Lung (tissue), 12 donors: Measurements from ENCODE around the gene HOXA9. TPM values are rescaled to one million over a fixed set of nuclear protein-coding genes. Genes with fewer than 3 reads are reported as not detected.

ENCODE experiments used
- ATAC-seq: fragments of 200-7000 bp; cut with Tn5 transposase; one replicate; pipeline ENCODE4 v1.9.1; 2020; ENCODE audit warnings: moderate number of reproducible peaks; ENCODE audit not compliant: insufficient read depth, low FRiP score
- DNase-seq, 3 donors: peaks; one replicate each; pipeline ENCODE4 v3.0.0-alpha.2; 2013 to 2017
- H3K27ac ChIP-seq, 2 donors: one replicate each; pipeline ENCODE4 v1.5.1; 2013; ENCODE audit warnings: mild to moderate bottlenecking in 2 of 2, moderate library complexity in 2 of 2, control low read depth in 1 of 2, inconsistent platforms in 1 of 2, low read depth in 1 of 2, low read length in 1 of 2
- H3K27me3 ChIP-seq, 3 donors: one replicate each; pipeline ENCODE4 v1.5.1; 2013; ENCODE audit warnings: low read length in 2 of 3; ENCODE audit not compliant: control insufficient read depth in 3 of 3, insufficient read depth in 3 of 3
- H3K36me3 ChIP-seq, 4 donors: one replicate each; pipeline ENCODE4 v1.5.1; 2013; ENCODE audit warnings: low read length in 4 of 4, mild to moderate bottlenecking in 1 of 4, moderate library complexity in 1 of 4; ENCODE audit not compliant: control insufficient read depth in 4 of 4, insufficient read depth in 4 of 4
- H3K4me1 ChIP-seq, 5 donors: one replicate each; pipeline ENCODE4 v1.5.1; 2013; ENCODE audit warnings: low read length in 5 of 5, mild to moderate bottlenecking in 2 of 5, moderate library complexity in 1 of 5; ENCODE audit not compliant: control insufficient read depth in 5 of 5, insufficient read depth in 5 of 5
- H3K4me3 ChIP-seq: one replicate; pipeline ENCODE4 v1.5.1; 2013; ENCODE audit warnings: mild to moderate bottlenecking, control low read depth, moderate library complexity
- H3K9ac ChIP-seq, 2 donors: one replicate each; pipeline ENCODE4 v1.5.1; 2013; ENCODE audit warnings: low read length in 2 of 2, control low read depth in 1 of 2; ENCODE audit not compliant: insufficient read depth in 1 of 2
- H3K9me3 ChIP-seq, 4 donors: one replicate each; pipeline ENCODE4 v1.5.1; 2013; ENCODE audit warnings: low read length in 3 of 4, mild to moderate bottlenecking in 1 of 4, moderate library complexity in 1 of 4; ENCODE audit not compliant: control insufficient read depth in 4 of 4, insufficient read depth in 3 of 4
- CTCF ChIP-seq: IDR thresholded peaks from 2 replicates; pipeline ENCODE4 v1.5.1; 2012; ENCODE audit warnings: mild to moderate bottlenecking; ENCODE audit errors: control extremely low read depth, extremely low read depth
- WGBS, 2 donors: extraction: QIAGEN DNeasy Blood & Tissue Kit; methylation state at CpG; one replicate each; pipeline ENCODE4 v1.1.7; 2013; 5-methylcytosine and 5-hydroxymethylcytosine counted together
- polyA plus RNA-seq, 2 donors: library from polyadenylated mRNA; stranded (reverse); fragments of 200-250 nt; gene quantifications; one replicate each; pipeline ENCODE4 v1.2.1, GENCODE V29; 2013
- total RNA-seq, 2 donors: library from RNA; depleted of rRNA in 1 of 2; stranded (reverse); fragments of >200 nt in 1 of 2; gene quantifications; one replicate each; pipeline ENCODE4 v1.2.1, GENCODE V29; 2014 to 2021
- donor health status: control.
- donor health status: control.
- donor health status: Bipolar disorder and iron deficiency.
- donor health status: healthy.
- donor health status: DM: yes; HTN: yes; CAD: no.

Gene HOXA9
- total and polyA plus RNA-seq, 4 donors: 0.11 to 0.85 (median 0.43) TPM

GRCh38 chr7:27202018-27202861, 36.9 kb upstream of the HOXA9 start:
- Histone ChIP-seq H3K4me3 (no peak overlapping the region), H3K9me3 (peaks cover 0 to 17% (median 0%) of the 10 kb centered on the region in 4 donors), H3K9ac (no peak overlapping the region), H3K27me3 (peaks cover 0 to 90% (median 90%) of the 10 kb centered on the region in 3 donors), H3K4me1 (peaks cover 0 to 34% (median 3%) of the 10 kb centered on the region in 5 donors), H3K36me3 (no peaks in the 10 kb centered on the region), H3K27ac (no peak overlapping the region)
- DNase-seq (peak in 1 of 3 donors; percentile 47), ATAC-seq (no peak)
- 14 to 21% methylated on average over 30 of the region's 30 CpGs for WGBS, 2 donors
- TF ChIP-seq CTCF: no peak

- ATAC-seq (no peak), DNase-seq (peak in 1 of 3 donors; percentile 19)
- Histone ChIP-seq H3K27me3 (peaks cover 0 to 90% (median 90%) of the 10 kb centered on the region in 3 donors), H3K9me3 (peaks cover 0 to 17% (median 0%) of the 10 kb centered on the region in 4 donors), H3K4me3 (no peak overlapping the region), H3K4me1 (peaks cover 0 to 34% (median 3%) of the 10 kb centered on the region in 5 donors), H3K27ac (no peak overlapping the region), H3K36me3 (no peaks in the 10 kb centered on the region), H3K9ac (no peak overlapping the region)
- WGBS, 2 donors: 12 to 14% methylated on average over 4 of the region's 4 CpGs
- TF ChIP-seq CTCF: no peak
Measured at GRCh38 chr7:27201580-27202017, 36.3 kb upstream of the HOXA9 start.

GRCh38 chr7:27200761-27201579, 35.6 kb upstream of the HOXA9 start:
- no peak overlapping the region for H3K9ac ChIP-seq
- WGBS, 2 donors: 7 to 13% methylated on average over 14 of the region's 14 CpGs
- DNase-seq (peak in 1 of 3 donors; percentile 42), ATAC-seq (no peak)
- H3K27me3 ChIP-seq: peaks cover 0 to 90% (median 90%) of the 10 kb centered on the region in 3 donors
- no peak for TF ChIP-seq CTCF
- H3K4me1 ChIP-seq: peaks cover 0 to 34% (median 5%) of the 10 kb centered on the region in 5 donors
- H3K4me3 ChIP-seq: no peak overlapping the region
- no peaks in the 10 kb centered on the region for H3K36me3 ChIP-seq
- H3K9me3 ChIP-seq: peaks cover 0 to 17% (median 0%) of the 10 kb centered on the region in 4 donors
- no peak overlapping the region for H3K27ac ChIP-seq
